Right renal cortex interstitium (tissue), 3 donors: ENCODE measurements around the gene TUBB4B. TPM values are rescaled to one million over a fixed set of nuclear protein-coding genes. Genes with fewer than 3 reads are reported as not detected.
A peak's percentile ranks its signal among the peaks of the same experiment; 100 is the strongest.

Experiments used
- DNase-seq, 3 donors: peaks; one replicate each; pipeline ENCODE4 v3.0.0-alpha.2; 2013; ENCODE audit warnings: low read depth in 3 of 3, low spot score in 2 of 3
- polyA plus RNA-seq, 3 donors: library from polyadenylated mRNA; unstranded; fragments of 120-200 nt; gene quantifications; one replicate each; pipeline ENCODE4 v1.2.1, GENCODE V29; 2013; ENCODE audit not compliant: insufficient read length in 3 of 3

TUBB4B gene
- polyA plus RNA-seq, 3 donors, result 332 to 418 (median 352) TPM

- DNase-seq, result no peak
Measured at GRCh38 chr9:137211532-137211931, 29.6 kb upstream of the TUBB4B start.

DNA sequence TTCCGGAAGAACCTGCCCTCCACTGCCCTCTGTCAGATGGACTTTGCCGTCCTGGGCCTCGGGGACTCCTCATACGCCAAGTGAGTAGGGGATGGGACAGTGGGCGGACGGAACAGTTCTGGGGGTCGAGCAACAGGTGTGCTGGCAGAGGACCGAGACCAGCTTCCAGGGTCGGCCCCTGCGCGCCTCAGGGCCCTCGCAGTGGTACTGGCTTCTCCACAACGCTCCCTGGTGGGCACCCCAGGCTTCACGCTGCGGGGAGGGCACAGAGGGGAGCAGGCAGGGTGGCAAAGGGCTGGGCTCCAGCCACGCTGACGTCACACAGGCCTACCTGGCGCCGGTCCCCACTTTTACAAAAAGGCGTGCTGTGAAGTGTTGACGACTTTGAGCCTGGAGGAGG, 28.6 kb upstream of the TUBB4B start:
- no peak for DNase-seq

- DNase-seq, result no peak
Measured at GRCh38 chr9:137213160-137214060, 27.7 kb upstream of the TUBB4B start.

- no peak for DNase-seq
Measured at GRCh38 chr9:137214620-137215019, 26.5 kb upstream of the TUBB4B start.

DNA sequence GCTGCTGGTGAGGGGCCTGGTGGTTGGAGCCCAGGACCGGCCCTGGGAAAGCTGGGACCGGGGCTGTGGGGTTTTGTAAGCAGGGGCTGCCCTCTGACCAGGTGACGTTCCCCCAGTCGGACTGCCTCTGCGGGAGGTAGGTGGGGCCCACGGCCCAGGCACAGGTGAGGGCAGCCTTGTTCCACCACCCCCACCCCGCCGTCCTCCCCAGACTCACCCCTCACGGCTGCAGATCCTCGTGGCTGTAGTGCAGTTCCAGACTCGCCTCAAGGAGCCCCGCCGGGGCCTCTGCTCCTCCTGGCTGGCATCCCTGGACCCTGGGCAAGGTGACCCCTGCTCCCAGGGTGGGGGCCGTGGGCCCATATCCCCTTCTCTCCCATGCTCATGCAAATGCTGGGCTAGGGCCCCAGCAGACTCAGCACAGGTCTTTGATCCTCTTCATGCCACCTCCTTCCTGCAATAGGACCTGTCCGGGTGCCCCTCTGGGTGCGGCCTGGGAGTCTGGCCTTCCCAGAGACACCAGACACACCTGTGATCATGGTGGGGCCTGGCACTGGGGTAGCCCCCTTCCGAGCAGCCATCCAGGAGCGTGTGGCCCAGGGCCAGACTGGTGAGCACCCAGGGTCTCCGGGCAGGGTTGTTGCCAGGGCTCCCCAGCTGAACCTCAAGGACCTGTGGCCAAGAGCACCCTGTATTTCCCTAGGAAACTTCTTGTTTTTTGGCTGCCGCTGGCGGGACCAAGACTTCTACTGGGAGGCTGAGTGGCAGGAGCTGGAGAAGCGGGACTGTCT, 25.7 kb upstream of the TUBB4B start:
- DNase-seq, result no peak

DNA sequence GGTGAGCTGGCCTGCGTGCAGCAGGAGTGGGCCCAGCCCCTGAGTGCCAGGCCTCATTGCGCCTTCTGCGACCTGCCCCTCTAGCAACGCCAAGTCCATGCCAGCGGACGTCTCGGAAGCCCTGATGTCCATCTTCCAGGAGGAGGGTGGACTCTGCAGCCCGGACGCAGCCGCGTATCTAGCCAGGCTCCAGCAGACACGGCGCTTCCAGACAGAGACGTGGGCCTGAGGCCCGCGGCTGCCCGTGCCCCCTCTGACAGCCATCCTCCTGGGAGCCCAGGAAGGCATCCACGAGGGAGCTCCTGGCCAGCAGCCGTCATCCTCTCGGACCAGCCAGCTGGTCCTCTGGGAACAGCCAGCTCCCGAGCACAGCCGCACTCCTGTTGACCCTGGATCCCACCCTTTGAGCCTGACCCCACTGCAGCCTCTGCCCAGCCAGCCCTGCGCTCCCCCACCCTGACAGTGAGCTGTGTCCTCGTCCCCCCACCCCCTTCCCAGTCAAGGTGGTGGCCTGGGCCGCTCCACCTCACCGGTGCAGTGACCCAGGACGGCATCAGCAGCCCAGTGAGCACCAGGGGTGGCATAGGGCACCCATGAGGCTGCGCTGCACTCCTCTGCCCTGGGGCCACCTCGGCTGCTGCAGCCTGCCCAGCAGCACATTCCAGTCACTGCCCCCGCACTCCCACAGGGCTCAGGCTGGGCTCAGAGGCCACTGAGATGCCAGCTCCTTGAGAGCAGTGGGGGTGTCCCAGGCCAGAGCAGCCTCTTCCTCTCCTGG, 24.7 kb upstream of the TUBB4B start:
- DNase-seq, result no peak

- no peak for DNase-seq
Measured at GRCh38 chr9:137217276-137218211, 23.5 kb upstream of the TUBB4B start.

- DNase-seq, result no peak
Measured at GRCh38 chr9:137218212-137218753, 22.8 kb upstream of the TUBB4B start.

GRCh38 chr9:137218754-137219271, 22.3 kb upstream of the TUBB4B start:
- no peak for DNase-seq

- DNase-seq, result no peak
Measured at GRCh38 chr9:137219757-137220316, 21.2 kb upstream of the TUBB4B start.

- DNase-seq, result no peak
Measured at GRCh38 chr9:137220317-137221094, 20.6 kb upstream of the TUBB4B start.

- DNase-seq, result no peak
Measured at GRCh38 chr9:137221095-137221505, 20.0 kb upstream of the TUBB4B start.

DNA sequence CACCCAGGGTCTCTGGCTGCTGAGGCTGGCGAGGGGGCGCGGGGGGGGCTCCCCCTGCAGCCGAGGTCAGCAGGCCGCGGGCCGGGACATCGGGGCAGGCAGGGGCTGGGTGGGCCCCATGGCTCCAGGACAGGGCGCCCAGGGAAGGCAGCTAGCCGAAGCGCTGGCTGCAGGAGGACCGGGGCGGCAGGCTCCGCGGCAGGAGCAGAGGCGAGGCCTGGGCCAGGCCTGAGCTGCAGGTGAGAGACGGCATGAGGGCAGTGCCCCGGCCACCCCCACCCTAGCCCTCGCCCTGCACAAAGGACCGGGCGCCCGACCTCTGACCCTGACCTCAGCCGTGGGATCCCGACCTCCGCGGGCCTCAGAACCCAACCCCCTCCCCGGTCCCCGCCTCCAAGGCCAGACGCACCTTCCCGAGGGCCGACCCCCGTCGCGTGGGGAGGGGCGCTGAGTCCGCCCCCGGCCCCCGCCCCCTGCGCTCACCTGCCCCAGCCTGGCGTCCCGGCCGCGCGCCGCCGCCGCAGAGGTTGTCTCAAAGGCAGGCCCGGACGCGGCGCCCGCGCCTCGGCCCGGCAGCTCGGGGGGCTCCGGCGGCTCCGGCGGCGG, 19.5 kb upstream of the TUBB4B start:
- DNase-seq, result no peak

DNA sequence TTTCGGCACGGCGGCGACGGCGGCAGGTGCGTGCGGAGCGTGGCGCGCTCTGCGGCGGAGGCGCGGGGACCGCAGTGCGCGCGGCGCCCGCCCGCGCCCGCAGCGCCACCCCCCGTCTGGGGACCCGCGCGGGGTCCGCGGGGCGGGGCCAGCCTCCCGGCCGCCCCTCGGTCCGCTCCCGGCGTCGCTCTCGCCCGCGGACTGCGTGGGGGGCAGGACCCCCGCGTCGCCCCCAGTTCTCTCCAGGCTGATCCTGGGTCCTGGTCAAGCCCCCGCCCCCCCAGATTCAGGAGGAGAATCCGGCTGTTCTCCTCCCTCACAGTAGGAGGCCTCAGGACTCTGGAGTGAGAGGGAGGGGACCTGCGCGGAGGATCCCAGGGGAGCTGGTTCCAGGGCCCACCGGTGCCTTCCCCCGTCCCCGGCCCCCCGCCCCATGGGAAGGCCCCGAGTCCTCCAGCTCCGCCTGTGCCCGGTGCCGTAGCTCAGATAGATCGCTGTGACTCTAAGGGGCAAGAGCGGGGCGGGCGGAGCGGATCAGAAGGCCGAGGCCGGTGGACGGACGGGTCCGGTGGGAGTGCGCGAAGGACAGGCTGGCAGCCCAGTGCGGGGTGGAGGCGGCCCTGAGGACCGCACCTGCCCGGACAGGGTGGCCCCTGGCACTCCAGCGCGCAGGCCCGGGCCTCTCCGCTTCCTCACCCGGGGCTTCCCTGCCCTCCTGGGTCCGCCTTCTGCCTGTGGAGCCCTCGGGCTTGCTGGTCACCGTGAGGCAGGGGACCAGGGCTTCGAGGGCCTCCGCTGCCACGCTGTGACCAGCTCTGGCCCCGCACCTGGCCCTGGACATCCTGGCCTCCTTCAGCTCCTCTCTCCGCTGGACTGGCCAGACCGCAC, 18.7 kb upstream of the TUBB4B start, which contains the start of gene RNF208:
Gene RNF208, minus strand, starts transcription at position 51 of the 888 bp plus-strand sequence. CDS start 1,028 bp downstream, outside the sequence.
- DNase-seq, result no peak

- DNase-seq, result peak; percentile 90 to 93 (median 92)
Measured at GRCh38 chr9:137223078-137223970, 17.8 kb upstream of the TUBB4B start.
